ENCODE results near the gene FOXD2. TPM values are rescaled to one million over a fixed set of nuclear protein-coding genes. Genes with fewer than 3 reads are reported as not detected.

FOXD2 gene
- polyA plus RNA-seq, 2 of the 4 experiments (the other 2 are of a cell fraction) = 0.13 to 0.35 TPM

GRCh38 chr1:47439017-47439818 lies 1.4 kb downstream of the FOXD2 start:
- POLR2A ChIA-PET = no interaction called here
- no peak for TF ChIP-seq CHD4 (IDR thresholded peaks at IDR 0.05; ENCODE audit: borderline replicate concordance)
- no peak for TF ChIP-seq FOSL2 (IDR thresholded peaks at IDR 0.05)
- TF ChIP-seq FOSL2 (CRISPR knock-in tag; IDR thresholded peaks at IDR 0.05) = no peak
- no peak for TF ChIP-seq NPAS2 (CRISPR knock-in tag; IDR thresholded peaks at IDR 0.05; ENCODE audit: borderline replicate concordance)
- no peak for TF ChIP-seq HMGXB4 (CRISPR knock-in tag; IDR thresholded peaks at IDR 0.05; ENCODE audit: borderline replicate concordance)
- no peak for TF ChIP-seq MAZ (IDR thresholded peaks at IDR 0.05; ENCODE audit: borderline replicate concordance, low read depth, low read length)
- no peak for TF ChIP-seq HEYL (CRISPR knock-in tag; IDR thresholded peaks at IDR 0.05)
- TF ChIP-seq EHMT2 (IDR thresholded peaks at IDR 0.05; ENCODE audit: low read depth) = no peak
- no peak for TF ChIP-seq ZC3H11A (IDR thresholded peaks at IDR 0.05)
- TF ChIP-seq, protein P1, sequence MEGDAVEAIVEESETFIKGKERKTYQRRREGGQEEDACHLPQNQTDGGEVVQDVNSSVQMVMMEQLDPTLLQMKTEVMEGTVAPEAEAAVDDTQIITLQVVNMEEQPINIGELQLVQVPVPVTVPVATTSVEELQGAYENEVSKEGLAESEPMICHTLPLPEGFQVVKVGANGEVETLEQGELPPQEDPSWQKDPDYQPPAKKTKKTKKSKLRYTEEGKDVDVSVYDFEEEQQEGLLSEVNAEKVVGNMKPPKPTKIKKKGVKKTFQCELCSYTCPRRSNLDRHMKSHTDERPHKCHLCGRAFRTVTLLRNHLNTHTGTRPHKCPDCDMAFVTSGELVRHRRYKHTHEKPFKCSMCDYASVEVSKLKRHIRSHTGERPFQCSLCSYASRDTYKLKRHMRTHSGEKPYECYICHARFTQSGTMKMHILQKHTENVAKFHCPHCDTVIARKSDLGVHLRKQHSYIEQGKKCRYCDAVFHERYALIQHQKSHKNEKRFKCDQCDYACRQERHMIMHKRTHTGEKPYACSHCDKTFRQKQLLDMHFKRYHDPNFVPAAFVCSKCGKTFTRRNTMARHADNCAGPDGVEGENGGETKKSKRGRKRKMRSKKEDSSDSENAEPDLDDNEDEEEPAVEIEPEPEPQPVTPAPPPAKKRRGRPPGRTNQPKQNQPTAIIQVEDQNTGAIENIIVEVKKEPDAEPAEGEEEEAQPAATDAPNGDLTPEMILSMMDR (IDR thresholded peaks at IDR 0.05) = no peak
- 99% methylated on average over 18 of the region's 86 CpGs for WGBS (ENCODE audit: missing lambda C conversion rate)
- H3K4me2 ChIP-seq = no peak overlapping the region
- no peak overlapping the region for H3K4me3 ChIP-seq
- no peaks in the 10 kb centered on the region for H3K9me3 ChIP-seq
- no peak for FAIRE-seq
- CTCF ChIA-PET = interaction anchor here (1.5 to 12.6 kb wide), 8 partner anchors 10 to 284 kb away, joined by 4 to 313 read pairs (median 10); no protein-coding TSS in a partner anchor
- no peak for ATAC-seq
- peaks cover 7% of the 10 kb centered on the region; the same call in 1 of the 3 replicates for H3K4me1 ChIP-seq
- DNase-seq (ENCODE audit: low read depth in 1 of 2, low spot score in 1 of 2) = no peak
- no peak overlapping the region for H3K27ac ChIP-seq

- CTCF ChIA-PET = interaction anchor here (0.6 to 7.4 kb wide), 5 partner anchors 8 to 271 kb away, joined by 3 to 47 read pairs (median 6); no protein-coding TSS in a partner anchor
Observed at GRCh38 chr1:47439819-47440598, 2.2 kb downstream of the FOXD2 start.

More at GRCh38 chr1:47439819-47440598, 2.2 kb downstream of the FOXD2 start:
- H3K27ac ChIP-seq = no peak overlapping the region
- no peak overlapping the region for H3K4me3 ChIP-seq
- peaks cover 7% of the 10 kb centered on the region; the same call in 1 of the 3 replicates for H3K4me1 ChIP-seq
- no peak overlapping the region for H3K4me2 ChIP-seq
- FAIRE-seq (no peak), DNase-seq (ENCODE audit: low read depth in 1 of 2, low spot score in 1 of 2) (no peak), ATAC-seq (no peak)
- POLR2A ChIA-PET = no interaction called here
- TF ChIP-seq, protein P2, sequence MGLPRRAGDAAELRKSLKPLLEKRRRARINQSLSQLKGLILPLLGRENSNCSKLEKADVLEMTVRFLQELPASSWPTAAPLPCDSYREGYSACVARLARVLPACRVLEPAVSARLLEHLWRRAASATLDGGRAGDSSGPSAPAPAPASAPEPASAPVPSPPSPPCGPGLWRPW (IDR thresholded peaks at IDR 0.05) = no peak
- TF ChIP-seq CBX2 (IDR thresholded peaks at IDR 0.05; ENCODE audit: borderline replicate concordance, low read depth) (no peak), ZC3H11A (IDR thresholded peaks at IDR 0.05) (no peak), MAX (IDR thresholded peaks at IDR 0.05) (no peak), HOXB5 (CRISPR knock-in tag; IDR thresholded peaks at IDR 0.05) (no peak), MYC (IDR thresholded peaks at IDR 0.05; ENCODE audit: borderline replicate concordance, low read length) (no peak), ESRRA (IDR thresholded peaks at IDR 0.05; ENCODE audit: borderline replicate concordance, low read length) (no peak), CHD4 (IDR thresholded peaks at IDR 0.05; ENCODE audit: borderline replicate concordance) (no peak), TFCP2L1 (CRISPR knock-in tag; IDR thresholded peaks at IDR 0.05) (no peak), RARB (CRISPR knock-in tag; IDR thresholded peaks at IDR 0.05) (no peak), FOSL2 (IDR thresholded peaks at IDR 0.05) (no peak), FOSL2 (CRISPR knock-in tag; IDR thresholded peaks at IDR 0.05) (no peak), HOXA7 (CRISPR knock-in tag; IDR thresholded peaks at IDR 0.05) (no peak)
- TF ChIP-seq, protein P1 (IDR thresholded peaks at IDR 0.05) = no peak
- H3K9me3 ChIP-seq = no peaks in the 10 kb centered on the region
- WGBS (ENCODE audit: missing lambda C conversion rate) = 86% methylated on average over 20 of the region's 20 CpGs

Measured in A549 (cell line).